NCI-H1092 treated with DMSO at 0.1 percent for 48 hours (cell line): ENCODE measurements around the gene SLC35D2.

Experiments used
- DNase-seq: peaks from one replicate; lab custom pipeline; 2025; lab: John Stamatoyannopoulos, UW

SLC35D2 gene

DNA sequence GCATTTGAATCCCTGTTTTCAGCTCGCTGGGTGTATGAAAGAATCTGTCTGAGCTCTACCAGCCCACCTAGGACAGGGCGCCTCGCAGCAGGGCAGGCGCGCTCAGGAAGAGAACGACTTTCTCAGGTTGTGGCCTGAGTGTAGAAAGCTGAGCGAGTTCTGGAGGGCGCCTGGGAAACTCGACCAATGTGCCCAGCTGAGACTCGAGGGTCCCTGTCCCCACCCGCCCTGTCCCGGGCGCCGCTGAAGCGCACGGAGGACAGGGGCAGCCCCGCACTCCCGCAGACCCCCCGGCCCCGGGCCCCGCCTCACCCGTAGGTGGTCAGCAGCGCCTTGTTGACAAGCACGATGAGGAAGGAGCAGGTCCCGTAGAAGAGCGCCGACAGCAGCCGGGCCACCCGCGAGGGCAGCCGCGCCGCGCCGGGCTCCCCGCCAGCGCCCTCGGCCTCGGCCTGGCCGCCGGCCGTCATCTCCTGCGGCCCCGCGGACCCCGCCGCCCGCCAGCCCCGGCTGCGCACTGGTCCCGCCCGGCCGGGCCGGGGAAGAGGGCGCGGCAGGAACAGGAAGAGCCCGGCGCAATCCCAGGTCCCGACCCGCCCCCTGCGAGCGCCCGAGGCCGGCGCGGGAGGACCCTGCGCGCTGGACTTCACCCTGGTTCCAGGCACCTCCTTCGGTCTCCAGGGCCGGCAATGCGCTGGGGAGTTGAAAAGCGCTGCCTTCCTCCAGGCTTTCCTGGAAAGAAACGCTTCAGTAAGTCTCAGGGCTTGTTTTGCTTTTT, at the start of gene SLC35D2:
Gene SLC35D2 (minus strand): TSS at position 547 of the 778 bp plus-strand sequence. CDS start 77 bp downstream, at position 470.
- DNase-seq, result no peak

DNA sequence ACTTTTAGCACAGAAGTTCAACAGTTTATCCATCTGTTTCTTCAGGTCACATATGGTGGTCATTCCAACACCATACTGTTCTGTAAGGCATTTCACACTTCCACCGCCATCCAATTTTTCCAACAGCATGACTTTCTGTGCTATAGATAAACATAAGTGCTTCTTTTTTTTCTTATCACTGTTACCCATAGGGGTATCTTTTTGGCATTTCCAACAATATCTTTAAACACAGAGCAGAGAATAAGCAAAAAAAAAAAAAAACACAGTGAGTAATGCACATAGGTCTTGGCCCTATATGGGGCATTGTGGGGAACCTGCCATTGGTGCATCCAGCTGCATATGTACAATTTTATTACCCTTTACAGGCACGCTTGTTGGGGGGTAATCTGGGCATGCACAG, 46.9 kb upstream of the SLC35D2 start:
- no peak for DNase-seq

DNA sequence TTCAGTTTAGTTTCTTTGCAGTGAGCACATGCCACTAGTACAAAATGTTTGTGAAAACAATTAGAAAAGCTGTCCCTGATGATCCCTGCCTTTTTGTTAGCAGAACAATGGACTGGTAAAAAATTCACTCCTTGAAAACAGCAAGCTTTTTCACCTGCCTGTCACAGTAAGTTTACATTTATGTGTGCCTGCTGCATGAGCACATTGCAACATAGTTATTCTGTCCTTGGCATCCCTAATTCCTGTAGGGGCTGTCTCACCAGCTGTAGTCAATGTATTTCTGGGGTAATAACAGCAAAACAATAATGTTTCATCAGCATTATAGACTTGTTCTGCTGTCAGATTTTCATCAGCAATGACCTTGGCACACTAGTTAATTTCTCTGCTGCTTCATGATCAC, 46.2 kb upstream of the SLC35D2 start:
- no peak for DNase-seq

DNA sequence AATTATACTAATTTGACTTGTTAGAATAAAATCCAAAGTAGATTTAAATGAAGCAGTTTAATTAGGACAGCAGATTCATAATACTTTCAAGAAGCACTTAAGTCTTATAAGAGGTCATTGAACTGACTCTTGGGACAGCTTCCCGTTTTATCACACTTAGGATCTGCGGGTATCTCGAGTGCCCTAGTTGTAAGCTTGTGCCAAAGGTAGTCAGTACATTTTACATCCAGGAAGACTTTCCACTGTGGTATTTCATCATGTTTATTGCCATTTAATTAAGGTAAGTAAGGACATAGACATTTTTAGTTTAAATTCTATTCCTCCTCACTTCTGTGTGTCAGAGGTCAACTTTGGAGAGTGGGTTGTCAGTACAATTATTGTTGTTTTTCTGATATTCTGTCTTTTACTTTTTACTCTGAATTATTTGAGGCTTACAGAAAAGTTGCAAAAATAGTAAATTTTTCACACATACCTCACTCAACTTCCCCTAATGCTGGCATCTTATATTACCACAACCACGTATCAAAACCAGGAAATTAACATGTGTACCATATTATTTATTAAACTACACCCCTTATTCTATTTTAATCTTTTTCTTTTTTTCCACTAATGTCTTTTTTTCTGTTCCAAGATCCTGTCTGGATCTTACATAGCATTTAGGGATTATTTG, 42.1 kb upstream of the SLC35D2 start:
- no peak for DNase-seq

DNA sequence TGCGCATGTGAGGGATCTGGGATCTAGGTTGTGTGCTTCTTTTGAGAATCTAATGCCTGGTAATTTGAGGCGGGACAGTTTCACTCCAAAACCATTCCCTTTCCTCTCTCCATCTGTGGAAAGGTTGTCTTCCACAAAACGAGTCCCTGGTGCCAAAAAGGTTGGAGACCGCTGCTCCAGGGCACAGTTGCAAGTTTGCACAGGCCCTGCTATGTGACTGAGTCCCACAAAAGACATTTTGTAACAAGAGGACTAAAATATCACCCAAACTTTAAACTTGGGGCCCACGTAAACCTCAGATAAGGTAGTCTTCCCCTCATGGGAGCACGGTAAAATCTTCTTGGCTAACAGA, 40.5 kb upstream of the SLC35D2 start:
- DNase-seq, result no peak

DNA sequence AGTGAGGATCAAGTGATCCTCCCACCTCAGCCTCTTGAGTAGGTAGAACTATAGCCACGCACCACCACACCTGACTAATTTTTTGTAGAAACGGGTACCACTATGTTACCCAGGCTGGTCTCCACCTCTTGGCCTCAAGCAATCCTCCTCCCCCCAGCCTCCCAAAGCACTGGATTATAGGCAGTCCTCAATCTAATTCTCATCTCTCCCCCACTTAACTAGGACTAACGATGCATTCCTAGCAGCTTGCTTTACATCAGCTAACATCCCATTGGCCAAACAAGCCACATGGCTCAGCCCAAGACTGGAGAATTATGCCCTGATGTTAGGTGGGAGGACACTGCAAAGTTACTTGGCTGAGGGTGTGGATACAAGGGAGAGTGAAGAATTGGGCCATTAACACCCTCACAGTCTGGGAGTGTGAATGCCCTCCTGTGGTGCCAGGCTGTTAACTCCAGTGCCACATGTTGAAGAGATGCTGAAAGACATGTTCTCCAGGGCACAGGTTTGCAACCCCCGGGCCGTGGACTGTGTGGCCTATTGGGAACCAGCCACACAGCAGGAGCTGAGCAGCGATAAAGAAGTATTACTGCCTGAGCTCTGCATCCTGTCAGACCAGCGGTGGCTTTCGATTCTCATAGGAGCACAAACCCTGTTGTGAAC, 39.9 kb upstream of the SLC35D2 start:
- no peak for DNase-seq

DNA sequence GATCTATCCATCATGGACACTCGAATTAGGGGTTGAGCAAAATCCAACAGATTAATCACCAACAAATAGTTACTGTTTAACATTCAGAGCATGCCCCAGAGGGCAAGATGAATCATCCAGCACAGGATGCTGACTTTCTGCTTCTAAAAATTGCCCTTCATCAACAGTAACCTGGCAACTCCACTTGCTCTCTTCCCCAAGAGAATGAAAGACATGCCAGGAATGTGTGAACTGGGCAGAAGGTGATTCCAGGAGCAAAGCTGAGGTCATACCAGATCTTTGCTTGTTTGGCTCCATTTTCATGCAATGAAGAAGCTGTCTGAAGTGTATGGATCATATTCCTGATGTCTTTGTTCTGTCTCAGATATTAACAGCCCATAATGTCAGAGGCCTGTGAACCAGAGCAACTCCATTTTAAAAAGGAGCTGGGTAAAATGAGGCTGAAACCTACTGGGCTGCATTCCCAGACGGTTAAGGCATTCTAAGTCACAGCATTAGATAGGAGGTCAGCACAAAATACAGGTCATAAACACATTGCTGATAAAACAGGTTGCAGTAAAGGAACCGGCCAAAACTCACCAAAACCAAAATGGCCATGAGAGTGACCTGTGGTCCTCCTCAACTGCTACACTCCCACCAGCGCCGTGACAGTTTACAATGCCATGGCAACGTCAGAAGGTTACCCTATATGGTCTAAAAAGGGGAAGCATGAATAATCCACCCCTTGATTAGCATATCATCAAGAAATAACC, 37.1 kb upstream of the SLC35D2 start:
- DNase-seq, result no peak

DNA sequence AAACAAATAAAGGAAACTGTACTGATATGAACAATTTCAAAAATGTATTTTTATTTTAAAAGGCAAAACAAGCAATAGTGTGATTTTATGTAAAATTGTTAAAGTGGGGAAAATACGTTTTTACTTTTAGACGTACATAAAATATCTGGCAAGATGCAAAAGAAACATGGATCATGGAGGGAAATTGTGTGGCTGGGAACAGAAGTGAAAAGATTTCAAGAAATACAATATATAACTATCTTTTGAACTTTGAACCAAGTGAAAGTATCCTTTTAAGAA, 36.1 kb upstream of the SLC35D2 start:
- no peak for DNase-seq

DNA sequence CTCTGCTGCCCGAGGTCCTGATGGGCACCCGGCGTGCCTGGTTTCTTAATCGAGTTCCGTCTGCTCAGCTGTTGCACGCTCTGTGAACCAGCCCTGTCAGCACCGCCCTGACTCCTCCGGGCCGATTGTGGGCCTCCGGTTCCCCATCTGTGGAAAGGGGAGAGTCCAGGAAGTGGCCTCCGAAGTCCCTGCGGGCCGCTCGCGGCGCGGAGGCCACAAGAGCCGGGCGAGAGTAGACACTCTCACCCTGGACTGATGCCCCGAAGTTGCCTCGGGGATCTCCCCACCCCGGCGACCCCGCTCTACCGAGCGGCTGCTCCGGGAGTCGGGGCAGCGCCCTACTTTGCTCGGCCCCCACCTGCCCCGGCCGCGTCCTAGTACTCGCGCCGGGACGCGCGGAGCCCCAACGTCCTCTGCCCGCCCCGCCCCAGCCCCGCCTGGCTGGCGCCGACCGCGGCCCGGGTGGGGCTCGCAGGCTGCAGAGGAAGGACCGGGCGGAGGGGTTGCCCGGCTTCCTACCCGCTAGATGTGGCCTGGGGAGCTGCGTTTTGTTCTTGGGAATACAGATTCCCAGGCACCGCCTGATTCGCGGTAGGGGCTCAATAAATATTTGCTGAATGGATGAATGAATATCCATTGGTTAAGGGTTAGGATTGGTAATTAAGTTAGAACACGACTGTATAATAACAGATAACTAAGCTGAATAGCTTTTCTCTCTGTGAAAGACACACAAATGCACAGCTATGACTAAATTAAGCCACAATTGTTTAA, 35.6 kb upstream of the SLC35D2 start:
- DNase-seq, result peak; percentile 60

DNA sequence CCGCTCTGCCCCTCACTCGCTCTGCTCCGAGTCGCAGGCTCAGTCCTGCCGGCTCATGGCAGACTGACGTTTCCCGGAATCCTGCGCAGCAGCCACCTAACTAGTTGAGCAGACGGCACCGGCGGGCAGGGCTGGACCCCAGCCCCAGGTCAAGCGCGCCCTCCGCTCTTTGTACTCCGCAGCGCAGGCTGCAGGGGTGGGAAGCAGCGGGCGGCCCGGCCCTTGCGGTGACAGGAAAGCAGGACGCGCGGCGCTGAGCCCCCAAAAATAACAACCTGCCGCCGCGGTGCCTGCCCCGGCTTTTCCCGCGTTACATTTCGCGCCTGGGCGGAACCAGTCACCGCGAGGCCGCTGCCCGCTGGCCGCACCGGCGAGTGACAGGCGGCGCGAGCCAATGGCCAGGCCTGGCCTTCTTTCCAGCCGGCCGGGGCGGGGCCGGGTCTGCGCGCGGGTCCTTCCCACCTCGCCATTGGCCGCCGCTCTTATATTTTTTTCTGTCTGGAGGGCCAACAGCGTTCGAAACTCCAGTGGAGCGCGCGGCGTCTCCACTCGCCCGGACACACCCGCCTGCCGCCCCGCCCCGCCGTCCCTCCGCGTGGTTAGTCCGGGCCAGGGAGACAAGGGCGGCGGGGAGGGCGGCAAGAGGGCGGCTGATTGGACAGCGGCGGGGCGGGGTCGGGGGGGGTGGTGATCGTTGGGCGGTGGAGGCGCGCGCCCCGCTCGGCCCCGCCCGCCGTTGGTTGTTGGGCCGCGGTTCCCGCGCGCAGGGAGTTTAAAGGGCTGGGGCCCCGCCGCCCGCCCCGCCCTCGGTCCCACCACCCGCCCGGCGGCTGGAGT, 34.8 kb upstream of the SLC35D2 start, which contains the start of gene ZNF367:
Gene ZNF367 (minus strand): TSS at position 288 of the 837 bp plus-strand sequence. CDS start 338 bp downstream, outside the sequence.
- DNase-seq, result peak; percentile 98

DNA sequence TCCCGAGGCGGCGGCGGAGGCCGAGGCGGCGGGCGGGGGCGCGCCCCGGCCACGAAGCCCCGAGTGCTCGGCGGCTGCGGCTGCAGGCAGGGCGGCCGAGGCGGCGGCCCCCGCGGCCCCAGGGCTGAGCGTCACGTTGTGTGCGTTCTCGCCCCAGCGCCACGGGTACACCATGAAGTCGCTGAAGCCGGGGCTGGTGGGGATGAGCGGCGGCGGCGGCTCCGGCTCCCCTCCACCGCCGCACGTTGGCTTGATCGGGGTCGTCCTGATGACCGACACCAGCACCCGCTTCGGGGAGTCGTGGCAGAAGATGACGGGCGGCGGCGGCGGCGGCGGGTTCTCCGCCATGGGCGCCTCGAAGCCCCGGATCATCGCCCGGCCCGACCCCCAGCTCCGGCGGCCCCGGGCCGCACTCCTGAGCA, 34.2 kb upstream of the SLC35D2 start:
- no peak for DNase-seq

DNA sequence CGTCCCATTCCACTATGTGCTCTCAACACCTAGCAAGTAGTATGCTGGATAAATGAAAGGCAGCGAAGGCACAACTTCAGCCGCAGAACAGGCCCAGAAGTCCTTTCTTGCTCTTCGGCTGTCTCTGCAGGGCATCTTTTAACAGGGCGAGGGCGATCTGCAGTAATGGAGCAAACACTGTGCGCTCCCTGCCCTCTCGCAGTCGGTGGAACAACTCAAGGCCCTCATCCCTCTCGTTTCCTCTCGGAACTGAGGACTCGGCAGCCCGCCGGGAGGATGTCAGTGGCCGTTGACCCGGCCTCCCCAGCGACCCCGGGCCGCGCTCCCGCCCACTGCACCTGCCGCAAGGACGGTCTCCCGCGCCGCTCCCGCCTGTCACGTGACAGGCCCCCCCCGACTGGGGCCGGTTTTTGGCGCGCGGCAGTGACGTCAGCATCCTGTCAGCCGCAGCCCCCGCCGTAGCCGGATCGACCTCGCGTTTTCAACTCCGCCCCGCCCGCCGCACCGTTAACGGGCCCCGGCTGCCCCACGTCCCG, 33.6 kb upstream of the SLC35D2 start:
- peak; percentile 91 for DNase-seq

DNA sequence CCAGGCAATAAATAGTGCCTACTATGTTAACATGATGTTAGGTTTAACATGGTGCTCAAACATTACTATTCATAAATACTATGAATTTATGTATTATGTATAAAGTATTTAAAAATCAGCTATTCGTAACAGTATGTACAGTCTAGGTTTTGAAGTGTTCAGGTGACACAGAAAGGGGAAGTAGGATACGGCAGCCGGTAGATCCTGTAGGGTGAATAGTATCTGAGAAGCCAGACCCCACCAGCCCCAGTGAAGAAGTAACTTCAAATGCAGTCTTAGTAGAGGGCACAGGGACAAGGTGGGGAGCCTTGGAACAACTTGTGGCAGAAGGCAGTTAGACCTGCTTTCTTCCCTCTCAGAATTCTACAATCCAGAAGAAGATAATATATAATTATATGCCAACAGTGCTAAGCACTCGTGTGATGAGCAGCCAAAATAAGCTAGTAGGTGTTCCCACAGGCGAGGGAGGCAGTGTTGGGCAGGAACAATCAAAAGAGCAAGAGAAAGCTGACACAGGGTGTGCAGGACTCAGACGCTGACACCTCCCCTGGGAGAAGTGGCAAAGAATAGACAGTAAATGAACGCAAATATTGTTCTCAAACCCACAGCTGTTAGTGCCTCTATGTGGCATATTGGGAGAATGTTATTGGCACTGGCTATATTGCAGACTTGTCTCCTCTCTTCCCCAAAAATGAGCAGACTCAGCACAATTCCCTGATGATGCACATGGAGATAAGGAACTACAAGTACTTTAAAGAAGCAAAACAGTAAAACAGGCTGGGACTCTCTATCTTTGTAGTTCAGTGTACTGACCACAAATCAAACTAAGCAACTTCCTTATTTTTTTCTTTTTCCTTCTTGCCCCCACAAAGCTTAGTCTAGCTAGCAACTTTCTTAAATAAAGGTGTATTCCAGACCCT, 30.1 kb upstream of the SLC35D2 start:
- DNase-seq, result peak; percentile 49

DNA sequence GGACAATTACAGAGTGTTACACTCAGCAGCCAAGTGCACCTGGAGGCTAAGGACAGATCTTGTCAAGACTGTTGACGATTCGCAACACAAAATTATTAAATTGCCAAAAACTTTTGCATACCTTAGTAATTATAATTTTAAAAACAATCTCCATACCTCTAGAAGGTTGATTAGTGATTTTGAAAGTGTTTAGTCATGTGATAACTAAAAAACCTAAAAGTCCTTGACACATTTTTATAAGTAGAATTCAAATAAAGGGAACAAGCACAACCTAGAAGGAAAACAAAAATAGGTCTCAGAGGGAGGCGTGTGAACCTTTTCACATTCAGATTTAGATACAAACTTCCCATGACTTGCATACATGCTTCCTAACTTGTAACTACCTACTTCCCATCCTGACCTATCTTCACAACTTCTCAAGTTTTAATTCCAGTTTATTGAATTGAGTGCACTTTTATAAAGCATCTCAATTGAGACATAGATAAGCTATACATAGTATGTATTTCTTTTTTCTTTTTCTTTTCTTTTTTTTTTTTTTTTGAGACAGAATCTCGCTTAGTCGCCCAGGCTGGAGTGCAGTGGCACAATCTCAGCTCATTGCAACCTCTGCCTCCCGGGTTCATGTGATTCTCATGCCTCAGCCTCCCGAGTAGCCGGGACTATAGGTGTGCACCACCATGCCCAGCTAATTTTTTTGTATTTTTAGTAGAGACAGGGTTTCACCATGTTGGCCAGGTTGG, 28.8 kb upstream of the SLC35D2 start:
- DNase-seq, result no peak

DNA sequence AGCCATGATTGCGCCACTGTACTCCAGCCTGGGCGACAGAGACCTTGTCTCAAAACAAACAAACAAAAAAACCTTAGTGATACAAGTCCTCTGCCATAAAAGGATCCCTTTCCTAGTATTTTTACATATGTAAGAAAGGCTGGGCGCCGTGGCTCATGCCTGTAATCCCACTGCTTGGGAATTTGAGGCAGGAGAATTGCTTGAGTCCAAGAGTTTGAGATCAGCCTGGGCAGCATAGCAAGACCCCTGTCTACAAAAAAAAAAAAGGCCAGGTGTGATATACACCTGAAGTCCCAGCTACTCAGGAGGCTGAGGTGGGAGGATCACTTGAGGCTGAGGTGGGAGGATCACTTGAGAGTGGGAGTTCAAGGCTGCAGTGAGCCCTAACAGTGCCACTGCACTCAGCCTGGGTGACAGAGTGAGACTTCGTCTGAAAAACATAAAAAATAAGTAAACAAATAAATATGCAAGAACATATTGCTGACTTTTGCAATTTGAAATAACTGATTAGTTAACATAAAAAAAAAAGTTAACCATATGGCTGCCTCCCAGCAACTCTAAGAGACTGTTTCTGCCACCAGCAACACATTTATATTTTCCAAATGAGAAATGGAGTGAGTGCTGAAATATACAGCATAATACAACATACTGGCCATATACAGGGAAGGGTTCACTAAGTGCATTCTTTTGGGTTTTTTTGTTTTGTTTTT, 27.8 kb upstream of the SLC35D2 start:
- DNase-seq, result no peak

DNA sequence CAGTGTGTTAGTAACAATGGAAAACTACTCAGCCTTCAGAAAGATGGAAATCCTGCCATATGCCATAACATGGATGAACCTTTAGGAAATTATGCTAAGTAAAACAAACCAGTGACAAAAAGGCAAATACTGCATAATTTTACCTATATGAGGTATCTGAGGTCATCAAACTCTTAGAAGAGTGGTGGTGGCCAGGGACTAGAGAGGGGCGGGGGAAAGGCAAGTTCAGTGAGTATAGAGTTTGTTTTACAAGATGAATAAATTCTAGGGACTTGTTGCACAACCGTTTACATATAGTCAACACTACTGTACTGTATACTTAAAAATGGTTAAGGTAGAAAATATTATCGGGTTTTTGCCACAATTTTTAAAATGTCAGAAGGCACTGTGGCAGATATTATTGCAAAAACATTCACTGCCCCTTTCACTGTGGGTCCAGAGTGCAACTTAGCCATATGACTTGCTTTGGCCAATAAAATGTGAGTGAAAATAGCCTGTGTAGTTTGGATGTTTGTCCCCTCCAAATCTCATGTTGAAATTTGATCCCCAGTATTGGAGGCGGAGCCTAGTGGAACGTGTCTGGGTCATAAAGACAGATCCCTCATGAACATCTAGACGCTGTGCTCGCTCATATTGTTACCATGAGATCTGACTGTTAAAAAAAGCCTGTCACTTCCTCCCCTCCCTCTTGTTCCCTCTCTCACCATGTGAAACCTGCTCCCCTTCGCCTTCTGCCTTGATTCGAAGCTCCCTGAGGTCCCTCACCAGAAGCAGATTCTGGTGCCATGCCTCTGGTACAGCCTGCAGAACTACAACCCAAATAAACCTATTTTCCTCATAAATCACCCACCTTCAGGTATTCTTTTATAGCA, 25.1 kb upstream of the SLC35D2 start:
- DNase-seq, result no peak
